Colonic mucosa (tissue), 4 donors: ENCODE measurements around the gene DUS3L. TPM values are rescaled to one million over a fixed set of nuclear protein-coding genes. Genes with fewer than 3 reads are reported as not detected.

ENCODE experiments used
- DNase-seq: peaks from one replicate; pipeline ENCODE4 v3.0.0-alpha.2; 2020
- H3K27ac ChIP-seq: fragments of 200-600 bp; one replicate; pipeline ENCODE4 v1.8.0; 2021
- H3K27me3 ChIP-seq: fragments of 200-600 bp; one replicate; pipeline ENCODE4 v1.8.0; 2021
- H3K36me3 ChIP-seq: fragments of 200-600 bp; one replicate; pipeline ENCODE4 v1.8.0; 2021
- H3K4me1 ChIP-seq: fragments of 200-600 bp; one replicate; pipeline ENCODE4 v1.8.0; 2021; ENCODE audit warnings: mild to moderate bottlenecking
- H3K4me3 ChIP-seq: fragments of 200-600 bp; one replicate; pipeline ENCODE4 v1.8.0; 2021
- H3K9ac ChIP-seq, 2 donors: one replicate each; pipeline ENCODE4 v1.7.0; 2013; ENCODE audit warnings: control low read depth in 2 of 2, low read depth in 2 of 2, low read length in 2 of 2
- H3K9me3 ChIP-seq: fragments of 200-600 bp; one replicate; pipeline ENCODE4 v1.8.0; 2021
- CTCF ChIP-seq: fragments of 200-600 bp; IDR thresholded peaks from one replicate; pipeline ENCODE4 v1.8.0; 2022; ENCODE audit warnings: antibody characterized with exemption, mild to moderate bottlenecking
- intact Hi-C: fragments of 100-400 bp; cut with DNase I; formaldehyde crosslinking; loops from one replicate; pipeline ENCODE4 v1.14.1; 2022
- total RNA-seq, 2 donors: library from RNA; stranded (reverse); fragmentation: NEBNext Ultra II Directional in 1 of 2; extraction: Animal tissue kit (Norgen Biotek cat#: 25700) in 1 of 2; gene quantifications; one replicate each; pipeline ENCODE4 v1.2.1, GENCODE V29; 2021
- donor health status: healthy.
- donor health status: DM: no; HTN: no; CAD: no.
- donor health status: DM: no; HTN: no; CAD: no.

DUS3L gene
- total RNA-seq, 2 donors from 2014 or later = 20.8 to 47.6 TPM

GRCh38 chr19:5804516-5805461 is 13.8 kb upstream of the DUS3L start, which contains the start of gene NRTN:
NRTN (plus strand) TSS chr19:5805067; CDS start chr19:5824166, 19,099 bp downstream.
- H3K36me3 ChIP-seq = no peaks in the 10 kb centered on the region
- peak within 1 kb of the TSS; percentile 32 for H3K4me3 ChIP-seq
- peak; percentile 67 for DNase-seq
- H3K4me1 ChIP-seq = peaks cover 4% of the 10 kb centered on the region
- H3K27me3 ChIP-seq = no peaks in the 10 kb centered on the region
- H3K9me3 ChIP-seq = no peaks in the 10 kb centered on the region
- H3K27ac ChIP-seq = no peak within 1 kb of the TSS
- H3K9ac ChIP-seq = peak within 1 kb of the TSS in 1 of 2 donors; percentile 34
- TF ChIP-seq CTCF = no peak
- intact Hi-C loops = loop anchor here (2.0 to 10.0 kb wide), 2 partner anchors 88 to 220 kb away; no protein-coding TSS in a partner anchor

GRCh38 chr19:5803752-5804515 is 13.0 kb upstream of the DUS3L start:
- Histone ChIP-seq H3K4me3 (peak overlapping the region; percentile 32), H3K9ac (peak overlapping the region in 1 of 2 donors; percentile 9), H3K27me3 (no peaks in the 10 kb centered on the region), H3K36me3 (no peaks in the 10 kb centered on the region), H3K27ac (no peak overlapping the region), H3K9me3 (no peaks in the 10 kb centered on the region), H3K4me1 (peaks cover 4% of the 10 kb centered on the region)
- peak; percentile 94 for DNase-seq
- TF ChIP-seq CTCF = peak; percentile 86
- intact Hi-C loops = loop anchor here (2.0 to 10.0 kb wide), 2 partner anchors 89 to 221 kb away; no protein-coding TSS in a partner anchor

DNA sequence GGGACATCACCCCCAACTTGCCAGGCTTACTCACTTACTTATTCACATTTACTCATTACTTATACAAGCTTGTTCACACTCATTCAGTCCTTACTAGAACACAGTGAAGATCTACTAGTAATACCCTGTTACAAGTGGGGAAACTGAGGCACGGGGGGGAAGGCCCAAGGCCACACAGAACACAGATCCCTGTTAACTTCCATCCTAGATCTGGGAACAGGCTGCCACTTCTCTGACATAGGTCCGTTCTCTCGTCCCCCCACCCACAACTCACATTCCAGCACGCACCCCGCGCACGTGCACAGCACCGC is 12.4 kb upstream of the DUS3L start:
- intact Hi-C loops = loop anchor here (10.0 kb wide), 1 partner anchor 221 kb away; no protein-coding TSS in a partner anchor
- Histone ChIP-seq H3K4me3 (peak overlapping the region; percentile 32), H3K4me1 (peaks cover 4% of the 10 kb centered on the region), H3K9me3 (no peaks in the 10 kb centered on the region), H3K36me3 (no peaks in the 10 kb centered on the region), H3K9ac (peak overlapping the region in 1 of 2 donors; percentile 9), H3K27ac (no peak overlapping the region), H3K27me3 (no peaks in the 10 kb centered on the region)
- TF ChIP-seq CTCF = no peak
- no peak for DNase-seq

DNA sequence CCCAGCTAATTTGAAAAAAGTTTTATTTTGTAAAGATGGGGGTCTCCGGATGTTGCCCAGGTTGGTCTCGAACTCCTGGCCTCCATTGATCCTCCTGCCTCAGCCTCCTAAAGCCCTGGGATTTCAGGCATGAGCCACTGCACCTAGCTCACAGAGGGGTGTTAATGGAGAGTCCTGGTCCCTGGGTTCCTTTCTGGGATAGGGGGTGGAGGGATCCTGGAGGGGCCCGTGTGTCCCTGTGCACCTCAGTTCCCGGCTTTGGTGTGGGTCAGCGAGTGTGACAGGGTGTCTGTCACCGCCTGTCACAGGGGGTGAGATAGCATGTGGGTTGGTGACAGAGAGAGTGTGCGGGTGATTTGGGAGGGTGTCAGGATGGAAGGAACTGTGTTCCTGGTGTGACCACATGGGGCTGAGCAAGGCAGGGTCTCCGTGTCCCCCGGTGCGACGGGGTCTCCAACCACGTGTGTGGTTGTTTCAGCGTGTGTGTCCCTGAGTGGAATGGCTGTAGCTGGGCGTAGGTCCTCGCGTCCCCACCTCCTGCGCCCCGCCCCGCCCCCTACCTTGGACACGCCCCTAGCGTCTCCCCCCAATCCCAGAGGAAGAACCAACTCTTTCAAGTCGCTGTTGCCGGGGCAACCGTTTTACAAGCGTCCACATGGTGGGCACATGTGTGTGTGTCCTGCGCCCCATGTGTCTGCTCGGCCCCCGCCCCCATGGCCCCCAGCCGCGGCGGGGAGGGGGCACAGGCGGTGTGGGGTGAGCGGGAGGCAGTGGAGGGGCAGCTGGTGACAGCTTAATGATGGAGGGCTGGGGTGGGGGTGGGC is 11.0 kb upstream of the DUS3L start:
- no peak for DNase-seq
- Histone ChIP-seq H3K9me3 (no peaks in the 10 kb centered on the region), H3K27me3 (no peaks in the 10 kb centered on the region), H3K4me1 (peaks cover 4% of the 10 kb centered on the region), H3K36me3 (no peaks in the 10 kb centered on the region), H3K4me3 (no peak overlapping the region), H3K9ac (no peak overlapping the region), H3K27ac (no peak overlapping the region)
- TF ChIP-seq CTCF = no peak
- intact Hi-C loops = loop anchor here (10.0 kb wide), 1 partner anchor 223 kb away; no protein-coding TSS in a partner anchor
